Transverse colon (tissue), 4 donors: ENCODE data around the gene SRMS. TPM values are rescaled to one million over a fixed set of nuclear protein-coding genes. Genes with fewer than 3 reads are reported as not detected.
A peak's percentile ranks its signal among the peaks of the same experiment; 100 is the strongest.

Experiments used
- DNase-seq: peaks from one replicate; pipeline ENCODE4 v3.0.0-alpha.2; 2019
- H3K27ac ChIP-seq, 4 donors: fragments of 200-600 bp; sonication (generic); 2 replicates each; pipeline ENCODE4 v1.5.1; 2016 to 2018; ENCODE audit warnings: inconsistent platforms in 4 of 4
- H3K27me3 ChIP-seq: fragments of 200-600 bp; sonication (generic); 2 replicates; pipeline ENCODE4 v1.5.1; 2017; ENCODE audit warnings: inconsistent platforms
- H3K36me3 ChIP-seq, 4 donors: fragments of 200-600 bp; sonication (generic); 2 replicates each; pipeline ENCODE4 v1.5.1; 2017 to 2019; ENCODE audit warnings: inconsistent platforms in 4 of 4
- H3K4me1 ChIP-seq, 4 donors: fragments of 200-600 bp; sonication (generic); 2 replicates each; pipeline ENCODE4 v1.5.1; 2017 to 2020; ENCODE audit warnings: inconsistent platforms in 4 of 4
- H3K4me3 ChIP-seq, 4 donors: fragments of 200-600 bp; sonication (generic); 1 replicate in 1 of 4; 2 replicates in 3 of 4; pipeline versions ENCODE4 v1.5.1 to v1.6.1; 2017 to 2019; ENCODE audit warnings: inconsistent platforms in 4 of 4
- H3K9me3 ChIP-seq, 2 donors: fragments of 200-600 bp; sonication (generic); 2 replicates each; pipeline ENCODE4 v1.5.1; 2017 to 2019; ENCODE audit warnings: inconsistent platforms in 2 of 2
- EP300 ChIP-seq: sonication (generic); formaldehyde crosslinking; IDR thresholded peaks from one replicate; pipeline ENCODE4 v1.6.1; 2017; ENCODE audit warnings: antibody characterized with exemption, low read depth
- POLR2A ChIP-seq: fragments of 450-650 bp; IDR thresholded peaks from one replicate; pipeline ENCODE4 v1.6.1; 2016; ENCODE audit warnings: antibody characterized with exemption, mild to moderate bottlenecking, moderate library complexity
- POLR2AphosphoS5 ChIP-seq, 3 donors: sonication (generic); formaldehyde crosslinking; IDR thresholded peaks; one replicate each; pipeline ENCODE4 v1.6.1; 2016; ENCODE audit warnings: antibody characterized with exemption in 3 of 3
- WGBS, 2 donors: methylation state at CpG; one replicate each; pipeline ENCODE4 v1.1.5; 2018; ENCODE audit warnings: low coverage in 1 of 2; 5-methylcytosine and 5-hydroxymethylcytosine counted together
- in situ Hi-C, 4 donors: fragments of 200-750 bp; cut with MboI; loops; one replicate each; pipeline versions ENCODE4 v1.15.0 to v1.15.1; 2017; ENCODE audit warnings: low sequenced_read_pairs in 3 of 4, low pct_ligation_motif_present in 1 of 4, low pct_unique_long_range_greater_than_20kb in 1 of 4
- intact Hi-C: fragments of 100-400 bp; cut with DNase I; formaldehyde crosslinking; loops from one replicate; pipeline ENCODE4 v1.15.1; 2023; ENCODE audit warnings: low total_unique reads
- total RNA-seq, 4 donors: library from RNA; depleted of rRNA; stranded (reverse); fragments of >200 nt; gene quantifications; one replicate each; pipeline ENCODE4 v1.1.0, GENCODE V29; 2016
- TF ChIP-seq, protein P1 (sequence below), 5 experiments: fragments of 200-600 bp in 3 of 5; fragments of 450-650 bp in 2 of 5; sonication (generic) in 3 of 5; IDR thresholded peaks; 1 replicate in 2 of 5; 2 replicates in 3 of 5; pipeline ENCODE4 v1.5.1; 2016 to 2017; ENCODE audit warnings: antibody characterized with exemption in 5 of 5, inconsistent platforms in 3 of 5, mild to moderate bottlenecking in 2 of 5, moderate library complexity in 1 of 5

Gene SRMS
- total RNA-seq, 4 donors from 2014 or later: 0.79 TPM; not detected in 3

DNA sequence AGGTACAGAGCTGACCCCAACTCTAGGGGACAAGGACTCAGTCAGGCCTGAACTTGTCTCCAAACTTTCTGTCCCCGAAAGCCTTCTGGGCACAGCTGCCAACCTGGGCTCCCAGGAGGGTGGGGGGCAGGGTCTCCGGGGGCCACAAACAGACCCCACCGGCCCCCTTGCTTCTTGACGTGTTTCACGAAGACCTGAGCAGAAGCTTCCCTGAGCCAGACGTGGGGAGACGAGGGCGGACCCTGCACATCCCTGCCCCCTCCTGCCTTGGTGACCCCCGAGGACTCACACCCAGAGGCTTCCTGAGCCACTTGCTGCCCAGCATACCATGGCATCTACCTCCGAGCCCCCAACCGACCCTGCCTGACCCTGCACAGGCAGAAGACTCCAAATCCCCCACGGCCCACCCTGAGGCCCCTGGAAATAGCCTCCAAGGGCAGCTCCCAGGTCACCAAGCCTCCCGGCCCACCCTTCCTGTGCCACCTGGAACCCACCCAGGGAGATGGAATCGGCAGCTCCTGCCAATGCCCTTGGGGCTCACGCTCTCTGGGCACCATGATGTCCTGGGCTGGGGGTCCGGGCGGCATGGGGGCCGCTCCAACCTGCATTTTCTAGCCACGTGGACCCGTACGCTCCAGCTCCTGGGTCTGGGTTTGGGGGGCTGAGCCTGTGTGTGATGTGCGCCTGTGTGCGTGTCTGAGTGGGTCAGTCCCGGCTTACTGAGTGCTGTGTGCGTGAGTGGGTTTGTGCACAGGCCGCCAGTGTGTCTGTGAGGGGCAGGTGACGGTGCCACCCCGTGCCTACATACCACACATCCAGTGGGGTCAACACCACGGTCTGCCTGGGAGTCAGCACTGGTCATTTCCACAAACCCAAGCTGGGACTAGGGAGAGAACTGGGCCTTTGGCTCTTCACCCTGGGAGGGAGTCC is 7.8 kb downstream of the SRMS start:
- intact Hi-C loops: loop anchor here (5.0 to 10.0 kb wide), 2 partner anchors 245 to 433 kb away; no protein-coding TSS in a partner anchor

DNA sequence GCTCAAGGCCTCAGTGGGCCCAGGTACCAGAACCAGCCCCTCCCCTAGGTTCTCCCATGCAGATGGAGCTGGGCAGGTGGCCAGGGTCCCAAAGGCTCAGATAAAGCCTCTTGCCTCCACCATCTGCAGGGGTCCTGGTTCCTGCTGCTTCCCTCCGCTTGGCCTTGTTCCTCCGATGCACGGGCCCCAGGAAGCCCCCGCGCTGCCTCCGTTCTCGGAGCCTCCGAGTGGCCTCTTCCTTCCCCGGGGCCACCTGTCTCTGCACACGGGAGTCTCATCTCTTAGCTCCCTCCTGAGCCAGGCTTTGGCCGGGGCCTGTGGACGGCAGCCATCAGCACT is 8.5 kb downstream of the SRMS start:
- DNase-seq: no peak
- peaks cover 16 to 49% (median 38%) of the 10 kb centered on the region in 4 donors for H3K4me1 ChIP-seq
- no peaks in the 10 kb centered on the region for H3K9me3 ChIP-seq
- 40% methylated on average over 11 of the region's 12 CpGs; no CpG with 5 or more reads in 1 of the 2 donors for WGBS, 2 donors
- no peaks in the 10 kb centered on the region for H3K36me3 ChIP-seq
- in situ Hi-C loops (loop anchor here in 1 of 4 donors (25.0 kb wide), 1 partner anchor 98 kb away; the partner anchor contains the start of gene GMEB2), intact Hi-C loops (loop anchor here (5.0 to 10.0 kb wide), 2 partner anchors 246 to 433 kb away; no protein-coding TSS in a partner anchor)
- peak overlapping the region; percentile 89 to 98 (median 96) for H3K27ac ChIP-seq
- H3K27me3 ChIP-seq: peaks cover 10% of the 10 kb centered on the region
- TF ChIP-seq, protein P1, sequence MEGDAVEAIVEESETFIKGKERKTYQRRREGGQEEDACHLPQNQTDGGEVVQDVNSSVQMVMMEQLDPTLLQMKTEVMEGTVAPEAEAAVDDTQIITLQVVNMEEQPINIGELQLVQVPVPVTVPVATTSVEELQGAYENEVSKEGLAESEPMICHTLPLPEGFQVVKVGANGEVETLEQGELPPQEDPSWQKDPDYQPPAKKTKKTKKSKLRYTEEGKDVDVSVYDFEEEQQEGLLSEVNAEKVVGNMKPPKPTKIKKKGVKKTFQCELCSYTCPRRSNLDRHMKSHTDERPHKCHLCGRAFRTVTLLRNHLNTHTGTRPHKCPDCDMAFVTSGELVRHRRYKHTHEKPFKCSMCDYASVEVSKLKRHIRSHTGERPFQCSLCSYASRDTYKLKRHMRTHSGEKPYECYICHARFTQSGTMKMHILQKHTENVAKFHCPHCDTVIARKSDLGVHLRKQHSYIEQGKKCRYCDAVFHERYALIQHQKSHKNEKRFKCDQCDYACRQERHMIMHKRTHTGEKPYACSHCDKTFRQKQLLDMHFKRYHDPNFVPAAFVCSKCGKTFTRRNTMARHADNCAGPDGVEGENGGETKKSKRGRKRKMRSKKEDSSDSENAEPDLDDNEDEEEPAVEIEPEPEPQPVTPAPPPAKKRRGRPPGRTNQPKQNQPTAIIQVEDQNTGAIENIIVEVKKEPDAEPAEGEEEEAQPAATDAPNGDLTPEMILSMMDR (IDR thresholded peaks at IDR 0.05): no peak
- TF ChIP-seq EP300 (no peak), POLR2AphosphoS5 (IDR thresholded peaks at IDR 0.05) (no peak), POLR2A (no peak)
- H3K4me3 ChIP-seq: no peak overlapping the region

More for the DNA sequence above, 7.8 kb downstream of the SRMS start:
- no peak for DNase-seq
- Histone ChIP-seq H3K4me3 (no peak overlapping the region), H3K27me3 (peaks cover 5% of the 10 kb centered on the region), H3K9me3 (no peaks in the 10 kb centered on the region), H3K36me3 (no peaks in the 10 kb centered on the region), H3K27ac (peak overlapping the region; percentile 89 to 98 (median 96)), H3K4me1 (peaks cover 10 to 49% (median 37%) of the 10 kb centered on the region in 4 donors)
- WGBS, 2 donors: 87% methylated on average over 26 of the region's 29 CpGs; no CpG with 5 or more reads in 1 of the 2 donors
- in situ Hi-C loops: loop anchor here in 1 of 4 donors (25.0 kb wide), 1 partner anchor 98 kb away; the partner anchor contains the start of gene GMEB2
- TF ChIP-seq EP300 (no peak), POLR2AphosphoS5 (IDR thresholded peaks at IDR 0.05) (no peak), POLR2A (no peak)
- TF ChIP-seq, protein P1 (IDR thresholded peaks at IDR 0.05): no peak

DNA sequence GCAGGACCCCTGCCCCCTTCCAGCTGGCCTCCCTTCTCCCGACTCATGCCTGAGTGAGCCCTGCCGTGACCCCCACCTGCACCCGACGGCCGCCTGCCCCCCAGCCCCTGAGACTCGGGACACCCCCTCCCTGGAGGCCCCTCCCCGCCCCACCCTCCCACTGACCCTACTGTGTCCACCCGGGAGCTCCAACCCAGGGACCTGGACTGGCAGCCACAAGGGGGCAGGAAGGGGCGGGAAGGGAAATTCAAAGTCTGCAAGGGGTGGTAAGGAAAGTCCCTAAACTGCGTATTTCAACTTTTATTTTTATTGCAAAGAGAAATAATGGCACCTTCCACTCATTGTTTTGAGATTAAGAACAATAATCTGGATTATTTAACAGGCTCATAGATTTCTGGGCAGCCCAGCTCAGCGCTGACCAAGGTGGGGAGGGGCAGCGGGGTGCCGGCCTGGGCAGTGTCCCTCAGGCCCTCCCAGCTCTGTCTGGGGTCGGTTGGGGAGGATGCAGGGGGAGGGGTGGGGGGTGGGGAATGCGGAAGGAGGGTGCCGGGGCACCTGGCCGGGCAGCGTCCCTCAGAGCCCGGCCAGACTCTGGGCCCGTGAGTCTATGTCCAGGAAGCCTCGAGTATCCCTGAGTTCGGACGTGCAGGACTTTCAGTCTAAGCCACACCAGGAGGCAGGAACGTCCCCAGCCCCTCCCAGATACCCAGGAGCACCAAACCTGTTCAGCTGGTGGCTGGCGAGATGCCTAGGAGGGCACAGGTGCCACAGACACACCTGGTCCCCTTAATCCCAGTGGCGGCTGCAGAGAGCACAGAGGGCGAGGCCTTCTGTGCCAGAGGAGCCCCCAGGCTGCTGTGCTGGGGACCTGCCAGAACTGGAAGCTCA is 9.1 kb downstream of the SRMS start:
- WGBS, 2 donors: 23% methylated on average over 26 of the region's 27 CpGs; no CpG with 5 or more reads in 1 of the 2 donors
- peak overlapping the region; percentile 89 to 98 (median 96) for H3K27ac ChIP-seq

More for the DNA sequence above, 9.1 kb downstream of the SRMS start:
- DNase-seq: peak; percentile 93
- peak overlapping the region in 3 of 4 donors; percentile 10 to 56 (median 46) for H3K4me3 ChIP-seq
- TF ChIP-seq EP300 (peak; percentile 31), POLR2AphosphoS5 (IDR thresholded peaks at IDR 0.05) (peak; percentile 62 to 88 (median 88)), POLR2A (peak; percentile 71)
- TF ChIP-seq, protein P1 (IDR thresholded peaks at IDR 0.05): peak in 2 of 5 experiments; percentile 1 to 2
- H3K36me3 ChIP-seq: no peaks in the 10 kb centered on the region
- H3K27me3 ChIP-seq: peaks cover 10% of the 10 kb centered on the region
- intact Hi-C loops: loop anchor here (5.0 to 10.0 kb wide), 2 partner anchors 246 to 434 kb away; no protein-coding TSS in a partner anchor
- in situ Hi-C loops: loop anchor here in 1 of 4 donors (25.0 kb wide), 1 partner anchor 99 kb away; the partner anchor contains the start of gene GMEB2
- H3K4me1 ChIP-seq: peaks cover 16 to 49% (median 42%) of the 10 kb centered on the region in 4 donors
- H3K9me3 ChIP-seq: no peaks in the 10 kb centered on the region
